H1 (cell line): ENCODE results near the gene BACE1. TPM values are rescaled to one million over a fixed set of nuclear protein-coding genes. Genes with fewer than 3 reads are reported as not detected.

Experiments used
- CTBP2 ChIP-seq: IDR thresholded peaks from 2 replicates; pipeline ENCODE4 v1.7.0; 2011; ENCODE audit warnings: borderline replicate concordance, mild to moderate bottlenecking, moderate library complexity, mixed read lengths, low read length; ENCODE audit not compliant: insufficient read depth, insufficient read length
- POLR2AphosphoS5 ChIP-seq: IDR thresholded peaks from 2 replicates; pipeline ENCODE4 v1.6.1; 2011; ENCODE audit warnings: low read depth, low read length
- SAP30 ChIP-seq: fragments of 300-600 bp; sonication (generic); IDR thresholded peaks from 2 replicates; pipeline ENCODE4 v1.7.1; 2012; ENCODE audit warnings: low read length, moderate library complexity, mild to moderate bottlenecking, inconsistent platforms; ENCODE audit not compliant: insufficient read depth, insufficient replicate concordance
- SIX5 ChIP-seq: IDR thresholded peaks from 2 replicates; pipeline ENCODE4 v1.6.1; 2011; ENCODE audit warnings: mild to moderate bottlenecking, low read depth, low read length
- polyA plus RNA-seq, 7 experiments: library from polyadenylated mRNA; depleted of rRNA in 3 of 7; stranded (reverse) in 5 of 7; unstranded in 2 of 7; fragments of >200 nt in 5 of 7; fragments of 200-250 nt in 2 of 7; gene quantifications; 1 replicate in 5 of 7; 2 replicates in 1 of 7; 4 replicates in 1 of 7; pipeline versions ENCODE4 v1.2.1 to v1.2.3, GENCODE V29; 2011 to 2013; ENCODE audit warnings: missing spikeins in 2 of 7, mixed read lengths in 2 of 7
- total RNA-seq: library from RNA; stranded (reverse); fragmentation: NEBNext Ultra II Directional; extraction: Animal tissue kit (Norgen Biotek cat#: 25700); gene quantifications from 2 replicates; pipeline ENCODE4 v1.2.1, GENCODE V29; 2021
- TF ChIP-seq, protein P1 (sequence below), 3 experiments: IDR thresholded peaks; 1 replicate in 2 of 3; 2 replicates in 1 of 3; pipeline versions ENCODE4 v1.5.1 to v1.6.1; 2011; ENCODE audit warnings: low read length in 3 of 3, mild to moderate bottlenecking in 3 of 3, inconsistent platforms in 2 of 3, low read depth in 1 of 3, moderate library complexity in 1 of 3; ENCODE audit not compliant: insufficient read depth in 1 of 3; ENCODE audit errors: control extremely low read depth in 1 of 3

The BACE1 gene
- total and polyA plus RNA-seq, 2 of the 8 experiments (the other 6 are each of a cell fraction or from before 2014, with no cell fraction given): 7.7 to 7.9 TPM

DNA sequence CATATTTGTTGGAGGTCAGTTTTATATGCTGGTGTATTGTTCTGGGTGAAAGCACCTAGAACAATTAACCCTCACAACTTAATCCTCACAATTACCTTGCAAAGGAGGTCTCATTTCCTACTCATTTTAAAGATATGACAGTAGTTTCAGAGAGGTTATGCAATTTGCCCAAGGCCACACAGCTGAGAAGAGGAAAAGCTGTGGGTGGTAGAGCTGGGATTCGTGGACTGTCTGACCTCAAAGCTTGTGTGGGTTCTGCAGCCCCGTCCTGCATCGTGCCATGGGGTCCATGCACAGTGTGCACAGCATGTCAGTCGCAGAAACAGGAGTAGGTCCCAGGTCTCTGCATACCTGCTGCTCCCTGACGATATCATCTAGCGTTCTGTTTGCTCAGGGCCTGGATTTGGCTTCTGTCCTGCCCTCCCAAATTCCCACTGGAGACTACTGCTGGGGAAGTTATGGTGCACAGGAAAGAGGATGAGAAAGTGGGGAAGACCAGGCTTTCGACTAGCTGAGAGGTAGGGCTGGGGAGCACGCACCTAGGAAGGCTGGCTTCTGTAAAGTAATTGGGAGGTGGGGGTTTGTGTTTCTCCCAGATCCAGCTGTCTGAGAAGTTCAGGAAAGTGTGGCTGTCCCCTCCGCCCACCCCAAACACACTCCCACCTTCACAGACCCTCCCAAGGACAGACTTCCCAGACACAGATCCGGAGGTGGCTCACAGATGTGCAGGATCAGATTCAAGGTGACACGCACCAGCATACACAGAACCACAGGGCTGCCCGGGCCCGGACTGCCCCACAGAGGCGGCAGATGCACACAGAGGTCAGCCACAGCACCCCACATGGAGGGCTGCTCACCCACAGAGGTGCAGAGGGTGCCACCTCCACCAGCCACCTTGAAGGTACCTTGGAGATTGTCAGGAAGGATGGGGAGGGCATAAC, 2.0 kb downstream of the BACE1 start (continued):
- TF ChIP-seq CTBP2: no peak
- no peak for TF ChIP-seq SAP30
- TF ChIP-seq, protein P1, sequence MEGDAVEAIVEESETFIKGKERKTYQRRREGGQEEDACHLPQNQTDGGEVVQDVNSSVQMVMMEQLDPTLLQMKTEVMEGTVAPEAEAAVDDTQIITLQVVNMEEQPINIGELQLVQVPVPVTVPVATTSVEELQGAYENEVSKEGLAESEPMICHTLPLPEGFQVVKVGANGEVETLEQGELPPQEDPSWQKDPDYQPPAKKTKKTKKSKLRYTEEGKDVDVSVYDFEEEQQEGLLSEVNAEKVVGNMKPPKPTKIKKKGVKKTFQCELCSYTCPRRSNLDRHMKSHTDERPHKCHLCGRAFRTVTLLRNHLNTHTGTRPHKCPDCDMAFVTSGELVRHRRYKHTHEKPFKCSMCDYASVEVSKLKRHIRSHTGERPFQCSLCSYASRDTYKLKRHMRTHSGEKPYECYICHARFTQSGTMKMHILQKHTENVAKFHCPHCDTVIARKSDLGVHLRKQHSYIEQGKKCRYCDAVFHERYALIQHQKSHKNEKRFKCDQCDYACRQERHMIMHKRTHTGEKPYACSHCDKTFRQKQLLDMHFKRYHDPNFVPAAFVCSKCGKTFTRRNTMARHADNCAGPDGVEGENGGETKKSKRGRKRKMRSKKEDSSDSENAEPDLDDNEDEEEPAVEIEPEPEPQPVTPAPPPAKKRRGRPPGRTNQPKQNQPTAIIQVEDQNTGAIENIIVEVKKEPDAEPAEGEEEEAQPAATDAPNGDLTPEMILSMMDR (IDR thresholded peaks at IDR 0.05; ENCODE audit: control extremely low read depth in 1 of 3, insufficient read depth in 1 of 3, low read depth in 1 of 3, low read length in 3 of 3): no peak
- no peak for TF ChIP-seq POLR2AphosphoS5
- no peak for TF ChIP-seq SIX5
